NB4 (cell line): ENCODE data around the gene TBC1D22A.

Experiments
- DNase-seq: peaks from one replicate; pipeline ENCODE4 v3.0.0; 2010; ENCODE audit warnings: low read depth
- H3K4me3 ChIP-seq: one replicate; pipeline ENCODE4 v1.5.1; 2011; ENCODE audit warnings: mild to moderate bottlenecking, low read depth, low read length, moderate library complexity
- MYC ChIP-seq: IDR thresholded peaks from 2 replicates; pipeline ENCODE4 v1.6.1; 2011; ENCODE audit warnings: low read depth, low read length
- POLR2A ChIP-seq: IDR thresholded peaks from 2 replicates; pipeline ENCODE4 v1.6.1; 2011; ENCODE audit warnings: mild to moderate bottlenecking; ENCODE audit not compliant: insufficient read length; ENCODE audit errors: extremely low read depth
- TF ChIP-seq, protein P1 (sequence below): IDR thresholded peaks from 2 replicates; pipeline ENCODE4 v1.6.1; 2011; ENCODE audit warnings: low read depth, low read length
- TF ChIP-seq, protein P2 (sequence below): IDR thresholded peaks from one replicate; pipeline ENCODE4 v1.5.1; 2012; ENCODE audit warnings: low read depth, low read length

Gene TBC1D22A

DNA sequence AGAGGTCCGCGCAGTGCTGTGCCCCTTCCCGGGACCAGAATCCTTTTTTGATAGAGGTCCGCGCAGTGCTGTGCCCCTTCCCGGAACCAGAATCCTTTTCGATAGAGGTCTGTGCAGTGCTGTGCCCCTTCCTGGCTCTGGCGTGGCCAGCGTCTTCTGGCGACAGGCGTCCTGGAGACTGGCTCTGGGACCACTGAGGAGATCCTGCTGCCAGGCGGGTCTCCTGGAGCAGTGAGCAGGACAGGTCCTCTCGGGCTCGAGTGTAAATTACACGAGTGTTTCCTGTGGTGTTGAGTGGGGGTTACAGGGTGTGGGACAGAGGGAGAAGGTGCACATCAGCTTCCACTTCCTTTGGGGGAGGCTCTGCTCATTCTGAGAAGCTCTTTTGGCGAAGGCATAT, 98.1 kb downstream of the TBC1D22A start:
- H3K4me3 ChIP-seq = no peak overlapping the region
- no peak for DNase-seq
- no peak for TF ChIP-seq POLR2A
- TF ChIP-seq, protein P1, sequence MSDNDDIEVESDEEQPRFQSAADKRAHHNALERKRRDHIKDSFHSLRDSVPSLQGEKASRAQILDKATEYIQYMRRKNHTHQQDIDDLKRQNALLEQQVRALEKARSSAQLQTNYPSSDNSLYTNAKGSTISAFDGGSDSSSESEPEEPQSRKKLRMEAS = no peak
- TF ChIP-seq, protein P2, sequence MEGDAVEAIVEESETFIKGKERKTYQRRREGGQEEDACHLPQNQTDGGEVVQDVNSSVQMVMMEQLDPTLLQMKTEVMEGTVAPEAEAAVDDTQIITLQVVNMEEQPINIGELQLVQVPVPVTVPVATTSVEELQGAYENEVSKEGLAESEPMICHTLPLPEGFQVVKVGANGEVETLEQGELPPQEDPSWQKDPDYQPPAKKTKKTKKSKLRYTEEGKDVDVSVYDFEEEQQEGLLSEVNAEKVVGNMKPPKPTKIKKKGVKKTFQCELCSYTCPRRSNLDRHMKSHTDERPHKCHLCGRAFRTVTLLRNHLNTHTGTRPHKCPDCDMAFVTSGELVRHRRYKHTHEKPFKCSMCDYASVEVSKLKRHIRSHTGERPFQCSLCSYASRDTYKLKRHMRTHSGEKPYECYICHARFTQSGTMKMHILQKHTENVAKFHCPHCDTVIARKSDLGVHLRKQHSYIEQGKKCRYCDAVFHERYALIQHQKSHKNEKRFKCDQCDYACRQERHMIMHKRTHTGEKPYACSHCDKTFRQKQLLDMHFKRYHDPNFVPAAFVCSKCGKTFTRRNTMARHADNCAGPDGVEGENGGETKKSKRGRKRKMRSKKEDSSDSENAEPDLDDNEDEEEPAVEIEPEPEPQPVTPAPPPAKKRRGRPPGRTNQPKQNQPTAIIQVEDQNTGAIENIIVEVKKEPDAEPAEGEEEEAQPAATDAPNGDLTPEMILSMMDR = no peak
- TF ChIP-seq MYC = no peak

DNA sequence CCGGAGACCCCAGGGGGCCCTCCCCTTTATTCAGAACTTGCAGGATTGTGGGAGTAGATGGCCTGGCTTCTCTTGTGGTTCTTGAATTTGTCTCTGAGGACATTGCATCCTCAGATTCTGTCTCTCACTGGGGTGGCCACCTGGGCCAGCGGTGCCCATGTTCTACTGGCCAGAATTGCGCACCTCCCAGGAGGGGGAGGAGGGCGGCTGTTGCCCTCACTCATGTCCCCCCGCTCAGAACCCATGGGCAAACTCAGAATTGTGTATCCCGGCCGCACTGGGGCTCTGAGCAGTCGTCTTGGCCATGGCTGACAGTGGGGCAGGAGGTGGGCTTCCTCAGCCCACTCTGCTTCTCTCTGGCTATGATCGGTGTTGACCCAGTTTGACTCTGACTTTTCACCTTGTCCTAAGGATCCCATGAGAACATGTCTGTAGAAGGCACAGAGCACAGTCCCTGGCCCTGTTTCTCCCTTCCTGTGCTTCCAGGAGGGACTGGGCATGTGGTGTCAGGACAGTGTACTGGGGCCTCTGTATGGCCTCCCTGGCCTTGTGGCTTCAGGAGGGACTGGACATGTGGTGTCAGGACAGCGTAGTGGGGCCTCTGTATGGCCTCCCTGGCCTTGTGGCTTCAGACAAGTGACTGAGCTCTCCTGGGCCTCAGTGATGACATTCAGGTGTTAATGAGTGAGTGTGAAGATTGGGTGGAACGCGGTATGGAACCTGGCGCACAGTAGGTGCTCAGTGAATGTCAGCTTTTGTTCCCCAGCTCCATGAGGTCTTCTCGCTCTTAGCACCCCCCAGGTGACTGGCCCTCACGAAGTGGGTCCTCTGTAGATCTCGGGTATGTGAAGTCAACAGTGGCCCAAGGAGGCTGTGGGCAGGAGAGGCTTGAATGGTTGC, 99.3 kb downstream of the TBC1D22A start:
- no peak overlapping the region for H3K4me3 ChIP-seq
- DNase-seq = no peak
- TF ChIP-seq, protein P1 = no peak
- no peak for TF ChIP-seq POLR2A
- no peak for TF ChIP-seq MYC
- TF ChIP-seq, protein P2 = no peak

DNA sequence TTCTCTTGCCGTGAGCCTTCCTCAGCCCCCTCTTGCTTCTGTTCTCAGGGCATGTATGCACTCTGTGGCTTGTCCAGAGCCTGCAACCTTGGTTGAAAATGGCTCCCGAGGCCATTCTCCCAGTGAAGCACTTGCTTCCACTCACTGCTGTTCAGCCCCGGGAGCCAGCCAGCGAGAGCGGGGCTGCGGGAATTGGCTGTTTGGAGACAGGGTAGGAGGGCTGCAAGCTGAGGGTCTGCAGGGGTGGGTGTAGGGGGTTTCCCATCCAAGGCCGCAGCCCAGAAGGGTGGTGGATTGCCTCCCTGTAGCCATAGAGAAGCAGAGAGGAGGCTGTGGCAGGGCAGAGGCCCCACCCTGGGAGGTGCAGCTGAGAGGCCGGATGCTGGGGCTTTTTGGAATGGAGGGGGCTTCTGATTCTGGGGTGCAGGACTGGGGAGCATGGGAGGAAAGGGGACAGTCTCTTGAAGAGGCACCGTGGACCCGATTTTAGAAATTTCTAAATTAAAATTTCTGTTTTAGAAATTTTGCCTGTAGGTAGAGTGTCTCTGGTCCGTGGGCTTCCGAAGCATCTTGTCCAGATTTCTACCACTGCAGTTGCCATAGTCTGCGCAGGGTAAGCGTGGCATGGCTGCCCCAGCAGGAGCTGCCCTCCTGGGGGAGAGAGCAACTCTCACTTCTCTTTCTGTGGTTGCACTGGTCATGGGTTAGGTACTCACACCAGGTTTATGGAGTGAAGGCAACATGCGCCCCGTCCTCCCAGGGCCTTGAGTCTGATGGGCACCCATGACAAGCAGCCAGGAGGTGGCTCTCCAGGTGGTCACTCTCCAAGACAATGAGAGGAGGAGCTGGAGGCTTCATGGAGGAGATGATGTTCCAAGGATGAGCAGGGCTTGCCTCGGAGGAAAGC, 100.2 kb downstream of the TBC1D22A start:
- no peak overlapping the region for H3K4me3 ChIP-seq
- no peak for TF ChIP-seq POLR2A
- no peak for DNase-seq

DNA sequence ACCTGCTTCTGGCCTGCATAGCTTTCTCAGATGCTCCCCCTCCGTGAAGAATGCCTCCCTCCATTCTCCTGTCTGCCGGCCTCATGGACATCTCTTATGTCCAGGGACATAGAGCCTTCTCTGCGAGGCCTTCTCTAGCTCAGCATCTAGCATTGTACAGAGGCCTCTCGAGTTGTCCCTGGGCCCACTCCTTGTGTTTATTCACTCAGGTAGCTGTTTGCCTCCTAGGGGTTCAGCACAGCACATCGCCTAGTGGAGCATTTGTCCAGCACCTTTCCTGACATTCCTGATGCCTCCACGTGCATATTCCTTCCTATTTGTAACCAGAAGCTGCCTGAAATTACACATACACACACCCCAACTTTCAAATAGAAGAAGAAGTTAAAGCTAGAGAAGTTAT, 101.3 kb downstream of the TBC1D22A start:
- no peak for DNase-seq
- no peak overlapping the region for H3K4me3 ChIP-seq
- TF ChIP-seq, protein P2 = no peak
- no peak for TF ChIP-seq POLR2A
- TF ChIP-seq, protein P1 = no peak
- TF ChIP-seq MYC = no peak

DNA sequence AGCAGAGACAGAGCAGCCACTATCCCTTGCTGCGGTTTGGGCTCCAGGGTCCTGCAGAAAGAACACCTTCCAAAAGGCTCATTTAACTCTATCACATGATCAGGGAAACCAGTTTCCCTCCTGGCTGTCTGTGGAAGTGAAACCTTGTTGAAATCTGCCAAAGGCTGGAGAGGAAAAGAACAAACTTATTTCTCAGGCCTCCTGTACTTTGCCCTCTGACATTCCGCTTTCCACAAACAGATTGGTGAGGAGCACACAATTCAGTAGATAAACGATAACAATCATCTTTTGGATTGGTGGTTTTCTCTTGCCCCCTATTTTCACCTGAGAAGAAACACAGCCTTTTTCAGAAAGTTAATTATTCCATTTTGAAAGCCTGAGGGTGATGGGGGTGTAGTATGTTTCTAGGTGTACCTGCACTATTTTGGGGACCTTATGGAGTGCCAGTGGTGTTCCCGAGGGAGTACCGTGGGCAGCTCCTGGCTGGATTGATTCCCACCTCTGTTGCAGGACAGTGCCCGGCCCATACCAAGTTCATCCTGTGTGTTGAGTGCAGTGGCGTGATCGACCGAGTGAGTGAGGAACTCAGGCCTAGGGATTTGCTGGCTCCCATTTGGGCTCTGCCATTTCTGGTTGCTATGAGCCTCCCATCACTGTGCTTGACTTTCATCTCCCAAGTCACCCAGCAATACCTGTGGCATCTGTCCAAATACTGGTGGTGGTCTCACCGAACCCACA, 102.0 kb downstream of the TBC1D22A start:
- no peak for DNase-seq
- H3K4me3 ChIP-seq = no peak overlapping the region
- TF ChIP-seq MYC (no peak), POLR2A (no peak)
- TF ChIP-seq, protein P2 = no peak
- TF ChIP-seq, protein P1 = no peak
